Esophagus squamous epithelium (tissue), 5 donors: ENCODE measurements around the gene MAT2A. TPM values are rescaled to one million over a fixed set of nuclear protein-coding genes. Genes with fewer than 3 reads are reported as not detected.
A peak's percentile ranks its signal among the peaks of the same experiment; 100 is the strongest.

ENCODE experiments used
- DNase-seq: peaks from one replicate; lab custom pipeline; 2025; lab: John Stamatoyannopoulos, UW
- H3K27ac ChIP-seq, 4 donors: fragments of 200-600 bp; sonication (generic); one replicate each; pipeline ENCODE4 v1.5.1; 2016 to 2019; ENCODE audit warnings: mild to moderate bottlenecking in 1 of 4
- H3K27me3 ChIP-seq, 4 donors: fragments of 200-600 bp; sonication (generic); 1 replicate in 3 of 4; 2 replicates in 1 of 4; pipeline versions ENCODE4 v1.5.1 to v1.6.0; 2017 to 2021; ENCODE audit warnings: antibody characterized with exemption in 1 of 4
- H3K36me3 ChIP-seq, 3 donors: fragments of 200-600 bp; sonication (generic); one replicate each; pipeline ENCODE4 v1.5.1; 2016 to 2019
- H3K4me1 ChIP-seq, 3 donors: fragments of 200-600 bp; sonication (generic); one replicate each; pipeline ENCODE4 v1.5.1; 2017 to 2019
- H3K4me3 ChIP-seq, 4 donors: fragments of 200-600 bp; sonication (generic); 1 replicate in 3 of 4; 2 replicates in 1 of 4; pipeline ENCODE4 v1.5.1; 2016 to 2019; ENCODE audit warnings: mild to moderate bottlenecking in 2 of 4, moderate library complexity in 1 of 4
- H3K9me3 ChIP-seq, 3 donors: fragments of 200-600 bp; sonication (generic); one replicate each; pipeline ENCODE4 v1.5.1; 2016 to 2019
- CTCF ChIP-seq, 6 experiments: fragments of 450-650 bp in 4 of 6; fragments of 200-600 bp in 2 of 6; sonication (generic) in 2 of 6; IDR thresholded peaks; one replicate each; pipeline ENCODE4 v1.5.1; 2016 to 2019; ENCODE audit warnings: antibody characterized with exemption in 6 of 6, mild to moderate bottlenecking in 4 of 6, moderate library complexity in 4 of 6
- POLR2A ChIP-seq, 4 donors: fragments of 450-650 bp; IDR thresholded peaks; one replicate each; pipeline ENCODE4 v1.6.1; 2017; ENCODE audit warnings: antibody characterized with exemption in 4 of 4, mild to moderate bottlenecking in 4 of 4, moderate library complexity in 3 of 4
- WGBS, 2 donors: methylation state at CpG; one replicate each; pipeline ENCODE4 v1.1.5; 2018; 5-methylcytosine and 5-hydroxymethylcytosine counted together
- intact Hi-C: fragments of 100-400 bp; cut with DNase I; formaldehyde crosslinking; loops from one replicate; pipeline ENCODE4 v1.15.0; 2022
- total RNA-seq, 4 donors: library from RNA; depleted of rRNA; stranded (reverse); fragments of >200 nt; gene quantifications; one replicate each; pipeline ENCODE4 v1.1.0, GENCODE V29; 2016
- donor health status: DM: yes; HTN: yes; CAD: no.

Gene MAT2A
- total RNA-seq, 4 donors from 2014 or later: 81.8 to 272 (median 121) TPM

- H3K27me3 ChIP-seq: no peaks in the 10 kb centered on the region
- intact Hi-C loops: loop anchor here (2.0 kb wide), 1 partner anchor 130 kb away; no protein-coding TSS in a partner anchor
- WGBS, 2 donors: 71 to 78% methylated on average over 10 of the region's 10 CpGs
- peak overlapping the region in 3 of 4 donors; percentile 12 to 26 (median 26) for H3K27ac ChIP-seq
- H3K4me1 ChIP-seq: peaks cover 0 to 30% (median 4%) of the 10 kb centered on the region in 3 donors
- H3K9me3 ChIP-seq: no peaks in the 10 kb centered on the region
- peaks cover 17 to 92% (median 23%) of the 10 kb centered on the region in 3 donors for H3K36me3 ChIP-seq
- TF ChIP-seq POLR2A (IDR thresholded peaks at IDR 0.05) (no peak), CTCF (IDR thresholded peaks at IDR 0.05) (no peak)
- no peak overlapping the region for H3K4me3 ChIP-seq
- DNase-seq: no peak
These were observed 11.5 kb downstream of the MAT2A start for GRCh38 chr2:85550486-85550885.

- Histone ChIP-seq H3K4me3 (no peak overlapping the region), H3K9me3 (no peaks in the 10 kb centered on the region), H3K27me3 (no peaks in the 10 kb centered on the region), H3K27ac (peak overlapping the region in 3 of 4 donors; percentile 8 to 26 (median 22)), H3K4me1 (peaks cover 0 to 15% (median 0%) of the 10 kb centered on the region in 3 donors), H3K36me3 (peaks cover 16 to 93% (median 23%) of the 10 kb centered on the region in 3 donors)
- DNase-seq: no peak
- TF ChIP-seq CTCF (IDR thresholded peaks at IDR 0.05): peak; percentile 87 to 96 (median 94)
- TF ChIP-seq POLR2A (IDR thresholded peaks at IDR 0.05): no peak
- intact Hi-C loops: loop anchor here (2.0 kb wide), 1 partner anchor 131 kb away; no protein-coding TSS in a partner anchor
- 57 to 66% methylated on average over 6 to 7 of the region's 9 CpGs for WGBS, 2 donors
These were observed 13.0 kb downstream of the MAT2A start for GRCh38 chr2:85551698-85552678.

GRCh38 chr2:85553184-85553583 lies 14.2 kb downstream of the MAT2A start:
- no peaks in the 10 kb centered on the region for H3K27me3 ChIP-seq
- peaks cover 0 to 8% (median 0%) of the 10 kb centered on the region in 3 donors for H3K4me1 ChIP-seq
- H3K27ac ChIP-seq: no peak overlapping the region
- intact Hi-C loops: no loop called here
- no peaks in the 10 kb centered on the region for H3K9me3 ChIP-seq
- 67 to 68% methylated on average over 4 to 6 of the region's 6 CpGs for WGBS, 2 donors
- no peak for DNase-seq
- no peak overlapping the region for H3K4me3 ChIP-seq
- no peak for TF ChIP-seq POLR2A (IDR thresholded peaks at IDR 0.05)
- no peak for TF ChIP-seq CTCF (IDR thresholded peaks at IDR 0.05)
- peaks cover 20 to 98% (median 25%) of the 10 kb centered on the region in 3 donors for H3K36me3 ChIP-seq

GRCh38 chr2:85554980-85555612 lies 16.1 kb downstream of the MAT2A start:
- Histone ChIP-seq H3K4me3 (no peak overlapping the region), H3K9me3 (no peaks in the 10 kb centered on the region), H3K4me1 (peaks cover 6 to 22% (median 7%) of the 10 kb centered on the region in 3 donors), H3K36me3 (peaks cover 21 to 91% (median 31%) of the 10 kb centered on the region in 3 donors), H3K27ac (no peak overlapping the region), H3K27me3 (no peaks in the 10 kb centered on the region)
- intact Hi-C loops: no loop called here
- WGBS, 2 donors: 83 to 97% methylated on average over 3 of the region's 3 CpGs
- TF ChIP-seq CTCF (IDR thresholded peaks at IDR 0.05): no peak
- TF ChIP-seq POLR2A (IDR thresholded peaks at IDR 0.05): no peak
- no peak for DNase-seq
